HuH-7.5 (cell line): ENCODE data around the gene SEMA3C.

ENCODE experiments used
- DNase-seq: peaks from one replicate; pipeline ENCODE4 v3.0.0; 2011; ENCODE audit warnings: low spot score

Gene SEMA3C

DNA sequence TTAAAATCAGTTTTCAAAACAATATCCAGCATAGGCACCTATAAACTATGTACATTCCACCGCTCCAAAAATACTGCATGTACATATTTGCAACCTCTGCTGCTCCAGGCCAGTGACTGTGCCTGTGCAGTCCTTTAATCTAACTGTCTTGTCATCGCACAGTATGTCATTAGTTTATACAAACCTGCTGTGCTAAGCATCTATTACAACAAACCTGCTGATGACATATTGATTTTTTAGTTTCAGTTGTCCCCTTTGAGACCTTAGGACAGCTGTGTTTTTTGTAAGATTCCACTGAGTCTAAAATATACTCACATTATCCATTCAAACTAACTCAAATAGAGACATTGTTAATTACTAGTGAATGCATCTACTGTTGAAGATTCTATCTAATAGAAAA is 33.1 kb downstream of the SEMA3C start:
- no peak for DNase-seq

DNA sequence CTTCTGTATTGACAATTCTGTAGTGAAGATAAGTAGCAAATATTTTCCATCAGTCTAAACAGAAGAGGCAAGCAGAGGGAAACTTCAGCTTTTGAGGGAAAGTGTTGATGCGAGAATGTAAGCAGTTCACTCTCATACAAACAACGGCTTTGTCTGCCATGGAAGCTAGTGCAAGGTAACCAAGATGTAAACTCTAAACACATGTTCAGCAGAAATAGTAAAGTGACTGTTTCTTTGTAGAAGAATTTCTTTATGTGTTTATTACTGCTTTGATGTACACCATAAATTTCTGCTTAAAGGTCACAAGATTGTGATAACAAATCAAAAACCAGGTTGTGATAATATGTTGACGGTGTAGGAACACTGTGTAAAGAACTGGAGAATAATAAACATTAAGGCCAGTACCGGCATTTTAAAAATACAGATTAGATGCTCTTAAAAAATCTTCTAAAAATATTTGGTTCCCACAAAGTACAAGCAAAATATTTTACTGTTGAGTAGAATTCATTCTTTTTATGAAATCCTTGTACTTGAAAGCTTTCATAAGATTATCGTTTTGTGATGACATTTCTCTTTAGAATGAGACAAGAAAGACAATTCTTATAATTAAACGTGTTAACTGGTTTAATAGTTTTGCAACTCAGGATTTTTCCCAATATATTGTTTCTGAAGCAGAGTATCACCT is 34.2 kb downstream of the SEMA3C start:
- no peak for DNase-seq

DNA sequence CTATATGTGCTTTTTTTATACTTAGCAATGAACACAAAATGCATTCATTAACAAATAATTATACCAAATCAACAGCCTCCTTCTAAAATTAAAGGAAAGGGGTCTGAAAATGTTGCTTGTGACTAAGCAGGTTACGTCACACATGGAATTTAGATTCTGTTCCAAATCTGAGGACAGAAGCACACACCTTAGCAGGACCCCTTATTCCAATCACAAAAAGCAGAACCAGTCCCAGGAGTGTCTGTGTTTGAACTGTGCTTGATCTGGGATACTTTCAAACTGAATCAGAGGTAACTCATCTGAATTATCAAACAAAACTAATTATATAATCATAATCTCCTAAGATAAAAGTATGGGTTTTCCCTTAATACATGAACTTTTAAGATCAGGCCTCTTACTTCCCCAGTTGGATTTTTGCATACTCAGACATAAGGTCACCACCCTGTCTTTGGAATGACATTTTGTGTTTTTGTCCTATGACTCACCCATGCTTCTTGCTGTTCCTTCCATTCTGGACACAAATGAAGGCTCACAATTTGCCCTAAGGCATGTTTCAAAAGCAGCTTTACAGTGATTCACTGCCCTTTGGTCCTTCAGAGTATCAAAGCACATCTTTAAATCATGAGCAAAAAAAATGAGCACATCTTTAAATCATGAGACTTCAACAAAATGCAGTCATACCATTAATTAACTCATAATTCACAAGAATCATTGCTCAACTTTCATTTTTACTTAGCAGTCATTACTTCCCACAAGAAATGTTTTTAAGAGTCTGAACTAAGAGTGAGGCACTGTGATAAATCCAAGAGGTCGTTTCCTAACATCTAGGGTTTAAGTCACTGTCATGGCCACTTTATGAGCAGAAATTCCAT is 35.5 kb downstream of the SEMA3C start:
- DNase-seq, result no peak

DNA sequence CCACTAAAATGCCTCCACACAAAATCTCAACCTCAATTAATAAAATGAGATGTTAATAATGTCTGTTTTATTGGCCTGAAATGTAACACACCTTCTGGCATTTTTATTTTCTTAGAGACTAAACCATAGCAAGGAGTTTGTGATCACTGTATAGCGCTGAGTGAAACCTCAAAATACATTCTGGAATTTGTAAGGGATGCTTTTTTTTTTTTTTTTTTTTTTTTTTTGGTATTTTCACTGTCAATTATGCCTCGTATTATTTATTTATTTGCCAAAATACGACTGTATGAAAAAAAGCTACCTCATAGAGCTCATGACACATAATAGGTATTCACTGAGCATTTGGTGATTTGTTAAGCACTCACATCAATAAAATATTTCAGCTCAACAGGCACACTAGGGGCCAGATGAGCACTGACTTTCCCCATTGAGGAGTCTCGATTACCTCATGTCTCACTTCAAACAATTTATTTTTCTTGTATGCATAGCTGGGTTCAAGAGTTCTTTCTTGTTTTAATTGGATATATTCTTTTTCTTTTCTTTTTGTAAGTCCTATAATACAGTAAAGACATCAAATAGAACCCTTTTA is 36.5 kb downstream of the SEMA3C start:
- DNase-seq, result no peak

DNA sequence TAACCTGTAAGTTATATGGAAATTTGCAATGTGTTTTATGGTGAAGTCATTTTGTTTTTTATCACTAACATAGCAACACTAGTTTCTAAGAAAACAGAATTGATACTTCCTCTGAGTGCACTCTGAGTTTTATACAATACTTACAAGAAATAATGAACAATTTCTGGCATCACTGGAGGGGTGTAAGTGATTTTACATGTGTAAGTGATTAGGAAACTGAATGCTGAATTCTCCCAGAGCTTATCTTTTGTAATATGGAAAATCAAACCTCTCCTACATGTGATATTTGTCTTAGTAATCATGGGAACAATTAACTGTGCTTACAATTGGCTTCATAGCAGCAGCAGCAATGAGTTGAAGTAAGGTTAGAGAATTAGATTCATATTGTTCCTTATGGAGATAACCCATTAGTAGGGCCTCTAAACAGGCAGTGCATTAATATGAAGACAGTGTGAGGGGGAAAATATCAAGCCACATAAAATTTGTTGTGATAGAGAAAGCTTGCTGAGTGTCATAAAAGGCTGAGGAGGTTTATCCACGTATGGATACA is 37.4 kb downstream of the SEMA3C start:
- DNase-seq, result no peak

DNA sequence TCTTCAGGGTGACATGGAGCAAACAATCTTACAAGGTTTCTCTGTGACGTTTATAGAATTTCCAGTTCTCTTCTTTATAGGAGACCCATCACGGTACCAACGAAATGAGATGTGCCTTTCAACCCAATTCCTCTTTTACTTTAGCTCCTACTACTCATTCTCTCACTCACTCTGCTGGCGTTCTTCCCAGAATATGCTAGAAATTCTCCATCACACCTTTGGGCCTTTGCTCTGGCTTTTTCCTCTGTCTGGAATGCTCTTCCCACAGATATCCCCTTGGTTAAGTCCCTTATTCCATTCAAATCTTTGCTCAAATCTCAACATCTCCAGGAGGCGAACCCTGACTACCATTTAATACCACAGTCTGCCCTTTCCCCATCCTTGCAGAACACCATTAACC is 39.0 kb downstream of the SEMA3C start:
- DNase-seq, result no peak

DNA sequence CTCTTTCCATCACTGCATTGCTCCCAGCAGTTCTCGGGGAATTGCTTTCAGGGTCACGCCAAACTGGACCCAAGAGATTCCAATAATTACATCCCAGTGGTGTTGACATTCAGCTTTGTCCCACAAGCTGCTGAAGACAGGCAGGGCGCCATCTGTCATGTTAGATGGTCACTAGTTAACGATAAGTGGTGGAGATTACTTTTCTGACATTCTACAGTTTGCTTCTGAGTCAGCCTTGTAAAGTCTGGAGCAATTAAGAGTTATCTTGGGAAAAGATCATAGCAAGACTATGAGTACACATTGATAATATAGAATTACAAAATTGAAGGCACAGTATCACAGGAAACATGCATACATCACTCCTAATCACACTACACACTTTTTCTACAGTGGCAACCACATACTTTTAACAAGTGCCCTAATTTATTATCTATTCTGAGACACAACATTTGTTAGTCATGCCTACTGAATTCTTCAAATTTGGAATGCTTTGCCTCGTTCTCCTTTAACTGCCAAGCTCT is 41.9 kb downstream of the SEMA3C start:
- no peak for DNase-seq

DNA sequence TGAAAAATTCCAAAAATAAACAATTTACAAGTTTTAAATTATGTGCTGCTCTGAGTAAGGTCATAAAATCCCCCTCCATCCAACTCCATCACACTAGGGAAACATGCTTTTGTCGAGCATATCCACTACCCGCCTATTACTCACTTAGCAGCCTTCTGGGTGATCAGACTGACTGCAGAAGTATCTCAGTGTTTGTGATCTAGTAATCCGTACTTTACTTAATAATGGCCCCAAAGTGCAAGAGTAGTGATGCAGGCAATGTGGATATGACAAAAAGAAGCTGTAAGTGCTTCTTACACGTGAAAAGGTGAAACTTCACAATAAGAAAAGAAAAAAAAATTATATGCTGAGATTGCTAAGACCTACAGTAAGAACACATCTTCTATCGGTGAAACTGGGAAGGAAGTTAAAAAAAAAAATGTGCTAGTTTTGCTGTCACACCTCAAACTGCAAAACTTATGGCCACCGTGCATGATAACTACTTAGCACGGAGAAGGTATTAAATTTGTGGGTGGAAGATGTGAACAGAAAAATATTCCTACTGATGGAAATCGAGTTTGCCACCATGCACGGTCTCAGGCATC is 43.2 kb downstream of the SEMA3C start:
- DNase-seq, result no peak

DNA sequence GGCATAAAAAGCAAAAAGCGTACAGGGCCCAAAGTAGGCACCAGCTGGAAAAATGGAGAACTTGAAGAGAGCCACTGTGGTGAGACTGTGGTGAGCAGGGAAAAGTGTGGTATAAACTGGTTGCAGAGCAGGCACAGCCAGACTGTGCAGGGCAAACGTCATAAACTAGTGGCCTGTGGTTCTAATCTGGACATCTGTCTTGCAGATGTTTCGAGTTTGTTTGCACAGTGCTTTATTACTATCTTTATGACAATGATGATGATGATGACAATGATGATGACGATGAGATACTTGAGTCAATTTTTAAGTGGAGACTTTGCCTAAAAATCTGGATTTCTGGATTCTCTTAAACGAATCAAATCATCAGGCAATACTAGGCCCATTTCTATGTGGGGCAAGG is 45.7 kb downstream of the SEMA3C start:
- DNase-seq, result no peak

DNA sequence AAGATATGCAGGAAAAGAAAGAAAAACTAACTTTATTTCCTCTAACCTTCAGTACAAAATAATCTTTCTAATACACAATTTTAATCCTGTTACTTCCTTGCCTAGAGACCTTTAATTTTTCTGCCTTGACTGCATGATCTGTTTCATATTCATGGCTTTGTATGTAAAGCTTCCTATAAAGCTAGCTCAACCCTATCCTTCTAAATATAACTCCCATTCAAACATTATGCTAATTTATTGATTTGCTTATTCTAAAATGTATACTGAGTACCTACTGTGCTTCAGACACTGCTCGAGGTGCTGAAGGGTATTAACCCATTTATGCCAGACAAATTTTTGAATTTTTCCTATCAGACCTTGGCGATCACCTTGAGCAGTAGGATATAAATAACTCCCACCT is 47.6 kb downstream of the SEMA3C start:
- DNase-seq, result no peak

DNA sequence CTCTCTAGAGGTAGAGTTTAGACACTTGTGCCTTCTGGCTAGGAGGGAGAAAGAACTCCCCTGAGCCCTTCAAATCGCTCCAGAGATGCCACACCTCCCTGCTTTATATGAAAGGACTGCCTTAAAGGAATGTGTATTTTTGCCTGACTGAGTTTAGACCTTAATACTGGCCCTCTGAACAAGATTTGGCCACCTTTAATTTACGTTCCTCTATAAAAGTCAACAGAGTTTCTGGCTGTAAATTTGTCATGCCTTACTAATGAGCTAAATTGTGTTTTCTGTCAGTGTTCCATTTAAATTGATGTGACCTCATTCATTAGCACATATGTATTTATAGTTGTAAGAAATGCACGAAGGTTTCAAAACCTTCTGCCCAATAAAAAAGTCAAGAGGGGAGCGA is 48.0 kb downstream of the SEMA3C start:
- DNase-seq, result no peak

DNA sequence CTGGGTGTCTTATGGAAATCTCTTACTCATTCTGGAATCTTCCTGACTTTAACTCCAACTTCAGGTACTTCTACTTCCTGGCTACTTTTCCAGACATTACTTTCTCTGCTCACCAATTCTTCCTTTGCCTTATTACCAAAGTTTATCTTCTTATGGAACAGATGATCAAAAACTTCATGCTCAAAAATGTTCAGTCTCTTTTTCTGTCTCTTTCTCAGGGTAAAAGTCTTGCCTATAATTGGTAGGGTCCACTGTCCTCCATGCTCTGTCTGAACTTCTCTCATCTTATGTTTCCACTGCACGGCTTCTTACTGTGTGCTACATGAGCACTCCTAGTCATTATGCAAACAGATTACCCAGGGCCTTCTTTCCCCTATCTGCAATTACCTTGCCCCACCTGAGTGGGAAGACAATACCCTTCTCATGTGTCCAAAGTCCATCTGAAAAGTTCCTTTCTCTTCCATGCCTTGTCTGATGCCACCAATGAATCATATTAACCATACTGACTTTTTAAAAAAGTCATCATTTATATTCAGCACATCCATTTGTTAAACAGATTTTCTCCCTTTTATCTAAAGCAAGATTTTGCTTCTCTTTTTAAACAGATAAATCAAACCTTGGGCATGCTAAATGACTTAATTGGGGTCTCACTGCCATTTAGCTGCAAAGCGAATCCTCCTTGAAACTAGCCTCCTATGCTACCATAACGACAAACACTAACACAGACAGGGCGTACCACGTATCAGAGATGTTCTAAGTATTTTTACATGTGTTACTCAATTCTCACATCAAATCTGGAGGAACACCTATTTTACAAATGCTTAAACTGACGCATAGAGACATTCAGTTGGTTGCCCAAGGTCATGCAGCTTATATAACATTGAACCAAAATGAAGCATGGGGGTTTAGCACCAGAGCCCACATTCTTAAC is 48.8 kb downstream of the SEMA3C start:
- no peak for DNase-seq

DNA sequence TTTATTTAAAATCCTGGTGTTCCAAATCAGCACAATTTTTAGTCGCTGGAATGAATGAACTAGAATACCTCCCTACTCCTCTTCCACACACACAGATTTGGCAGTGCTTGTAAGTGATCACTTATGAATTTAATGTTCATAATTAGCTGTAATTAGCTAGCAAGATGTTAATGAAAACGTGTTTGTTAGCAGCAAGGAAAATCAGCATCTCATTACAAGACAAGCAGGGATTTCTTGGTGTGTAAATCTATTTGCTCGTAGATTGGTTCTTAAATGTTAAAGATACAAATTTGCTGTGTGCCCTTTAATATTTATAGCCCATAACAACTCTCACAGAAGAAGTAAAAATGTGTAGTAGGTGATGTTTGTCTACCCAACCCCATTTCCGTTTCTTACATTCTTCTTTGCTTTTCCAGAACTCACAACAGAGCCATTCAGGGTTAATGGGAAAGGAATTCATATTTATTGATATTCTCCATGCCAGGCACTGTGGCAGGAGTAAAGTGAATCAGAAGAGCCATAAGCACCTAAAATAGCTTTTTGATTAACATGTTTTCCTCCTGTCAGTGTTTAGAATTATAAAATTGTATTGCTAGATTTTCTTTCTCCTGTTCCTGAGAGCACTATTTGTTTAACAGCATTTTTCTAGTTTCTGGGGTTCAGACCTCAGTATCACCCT is 49.6 kb downstream of the SEMA3C start:
- DNase-seq, result no peak

DNA sequence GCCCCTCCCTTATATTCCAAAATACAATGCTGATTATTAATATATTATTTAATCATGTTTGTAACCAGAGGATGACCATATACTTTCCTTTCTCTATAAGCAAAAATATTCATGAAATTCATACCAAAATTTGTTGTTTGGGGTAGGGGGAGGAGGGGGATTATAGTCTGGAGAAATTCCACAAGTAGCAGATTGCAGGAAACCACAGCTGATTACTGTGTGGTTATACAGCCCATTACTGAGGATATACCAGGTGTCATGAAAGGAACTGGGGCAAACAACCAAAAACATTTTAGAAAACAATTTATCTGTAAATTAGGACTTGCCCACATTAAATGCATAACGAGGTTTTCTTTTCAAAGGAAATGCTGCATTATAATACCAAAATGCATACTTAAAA is 50.3 kb downstream of the SEMA3C start:
- DNase-seq, result no peak

DNA sequence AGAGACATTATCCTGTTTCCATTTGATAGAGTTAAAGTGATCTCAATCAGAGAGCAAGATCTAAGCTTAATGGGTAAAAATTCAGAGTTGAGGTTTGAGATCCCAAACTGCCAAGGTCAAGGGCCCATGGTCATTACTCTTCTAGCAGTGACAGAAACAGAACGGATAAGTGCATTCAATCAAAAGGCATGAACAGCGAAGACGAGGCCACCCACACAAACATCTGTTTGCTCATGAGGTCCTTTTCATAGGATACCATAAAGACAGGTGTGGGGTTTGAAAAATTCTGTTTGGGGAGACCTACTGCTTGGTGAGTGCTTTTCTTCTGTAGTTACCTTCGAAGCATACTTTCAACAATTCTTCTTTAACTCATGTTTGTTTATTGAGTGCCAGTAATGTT is 58.3 kb downstream of the SEMA3C start:
- no peak for DNase-seq

DNA sequence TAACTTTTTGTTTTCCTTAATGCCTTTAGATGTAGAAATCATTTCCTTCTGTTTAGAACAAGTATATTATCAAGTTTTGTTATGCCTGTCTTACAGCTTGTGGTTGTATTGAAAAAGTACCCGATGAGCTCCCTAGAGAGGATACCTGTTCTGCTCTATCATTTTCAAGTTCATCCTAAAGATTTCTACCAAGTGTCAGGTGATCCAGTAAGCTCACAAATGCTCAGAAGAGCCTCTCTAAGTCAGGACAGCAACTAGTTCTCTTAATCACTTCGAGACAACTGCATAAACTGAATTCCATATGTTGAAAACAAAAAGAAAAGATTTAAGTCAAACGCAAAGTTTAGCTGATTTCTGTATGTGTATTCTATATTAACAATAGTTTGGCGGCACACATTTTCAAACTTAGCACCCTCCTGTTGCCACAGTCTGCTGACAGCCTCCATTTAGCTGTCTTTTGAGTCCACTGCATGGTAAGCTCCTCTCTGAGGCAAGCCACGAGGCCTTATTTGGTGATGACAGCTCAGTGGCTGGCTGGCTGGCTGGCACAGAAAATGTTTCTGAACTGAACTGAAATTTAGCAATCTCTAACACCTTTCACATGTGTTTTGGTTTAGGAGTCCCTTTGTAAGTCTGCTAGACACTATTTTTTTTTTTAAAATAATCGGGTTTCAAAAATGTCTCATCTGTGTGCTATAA is 59.4 kb downstream of the SEMA3C start:
- DNase-seq, result no peak

DNA sequence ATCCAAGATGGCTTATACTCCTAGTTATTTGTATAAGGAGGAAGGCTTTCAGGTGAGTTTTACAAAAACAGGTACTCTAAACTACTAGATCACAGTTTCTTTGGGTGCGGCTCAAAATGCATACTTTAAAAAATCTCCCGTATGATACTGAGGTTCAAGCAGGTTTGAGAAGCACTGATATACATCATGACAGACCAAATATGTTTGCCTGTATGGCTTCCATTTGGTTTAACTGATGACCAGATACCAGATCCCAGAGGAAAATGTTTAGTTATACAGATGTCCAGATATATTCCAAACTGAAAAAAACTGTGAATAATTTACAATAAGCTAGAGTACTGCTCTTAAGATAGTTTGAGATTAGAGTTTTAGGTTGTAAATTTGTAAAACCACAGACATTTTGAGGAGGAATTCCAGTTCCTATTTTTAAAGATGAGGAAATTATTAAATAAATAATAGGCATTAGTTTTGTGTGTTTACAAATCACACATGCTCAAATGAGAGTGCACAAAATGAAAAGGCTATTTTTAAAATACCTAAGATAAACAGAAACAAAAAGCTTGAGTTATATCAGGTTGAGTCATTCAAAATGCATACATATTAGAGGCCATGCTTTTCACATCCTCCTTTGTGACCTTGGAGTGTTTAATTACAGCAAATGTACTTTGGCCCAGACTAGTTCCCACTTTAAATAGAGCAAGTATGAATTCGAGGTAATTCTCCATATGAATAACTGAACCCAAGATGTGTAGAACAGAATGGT is 60.5 kb downstream of the SEMA3C start:
- no peak for DNase-seq

DNA sequence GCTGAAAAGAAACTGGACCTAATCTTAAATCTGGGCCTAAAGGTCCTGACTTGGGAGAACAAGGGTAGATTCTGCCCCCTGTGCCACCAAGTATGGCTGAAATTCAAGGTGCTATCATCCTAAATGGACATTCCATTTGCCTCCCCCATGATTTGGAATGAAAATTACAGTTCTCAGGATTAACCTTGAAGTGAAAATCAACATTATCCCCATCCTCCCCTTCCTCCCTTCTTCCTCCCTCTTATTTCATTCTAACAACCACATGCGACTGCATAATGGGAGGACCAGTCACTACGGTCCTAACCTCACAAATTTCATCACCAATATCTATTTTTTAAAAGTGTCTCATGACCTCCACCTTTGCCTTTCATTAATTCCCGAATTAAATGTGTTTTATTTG is 62.1 kb downstream of the SEMA3C start:
- DNase-seq, result no peak

DNA sequence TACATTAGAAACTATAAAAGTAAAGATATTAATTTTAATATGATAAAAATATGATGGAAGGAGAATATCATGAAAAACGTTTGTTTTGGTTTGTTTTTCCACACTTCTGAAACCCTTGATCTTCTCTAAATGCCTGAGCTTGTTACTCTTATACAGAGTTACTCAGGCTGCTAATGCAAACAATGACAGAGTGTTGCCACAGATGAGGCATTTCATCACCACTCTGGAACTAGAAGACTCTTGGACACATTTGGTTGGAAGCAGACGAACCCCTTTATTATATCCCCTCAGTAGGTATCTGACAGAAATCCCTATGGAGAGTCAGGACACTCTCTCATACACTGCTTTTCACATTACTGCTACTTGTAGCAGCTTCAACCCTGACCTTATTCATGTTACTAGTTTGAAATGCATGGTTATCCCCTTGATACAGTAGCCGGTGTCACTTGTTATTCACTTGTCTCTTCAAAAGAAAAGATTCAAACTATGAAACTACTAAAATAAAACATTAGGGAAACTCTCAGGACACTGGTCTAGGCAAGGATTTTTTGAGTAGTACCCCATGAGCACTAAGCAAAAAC is 66.9 kb downstream of the SEMA3C start:
- DNase-seq, result no peak
